IMR-90 (cell line): Measurements from ENCODE around the gene KDF1.

Source experiments
- CHD1 ChIP-seq: IDR thresholded peaks from 2 replicates; pipeline ENCODE4 v1.6.1; 2012; ENCODE audit warnings: low read depth, low read length, improper control_type of control experiment
- MAFK ChIP-seq: IDR thresholded peaks from 2 replicates; pipeline ENCODE4 v1.6.1; 2012; ENCODE audit warnings: low read depth, low read length, improper control_type of control experiment
- POLR2A ChIP-seq: IDR thresholded peaks from 2 replicates; pipeline ENCODE4 v1.6.1; 2012; ENCODE audit warnings: mild to moderate bottlenecking, low read depth, low read length
- SMC3 ChIP-seq: fragments of 150-350 bp; IDR thresholded peaks from 2 replicates; pipeline ENCODE4 v1.6.1; 2016; ENCODE audit warnings: low read depth, mild to moderate bottlenecking, antibody characterized with exemption, low read length, moderate library complexity
- TF ChIP-seq, protein P1 (sequence below): conservative IDR thresholded peaks from 2 replicates; pipeline ENCODE4 v1.5.1; 2012; ENCODE audit warnings: mild to moderate bottlenecking, low read depth, low read length, improper control_type of control experiment
- TF ChIP-seq, protein P2 (sequence below): fragments of 150-350 bp; IDR thresholded peaks from 2 replicates; pipeline ENCODE4 v1.6.1; 2017; ENCODE audit warnings: mild to moderate bottlenecking, antibody characterized with exemption, low read length, low read depth

DNA sequence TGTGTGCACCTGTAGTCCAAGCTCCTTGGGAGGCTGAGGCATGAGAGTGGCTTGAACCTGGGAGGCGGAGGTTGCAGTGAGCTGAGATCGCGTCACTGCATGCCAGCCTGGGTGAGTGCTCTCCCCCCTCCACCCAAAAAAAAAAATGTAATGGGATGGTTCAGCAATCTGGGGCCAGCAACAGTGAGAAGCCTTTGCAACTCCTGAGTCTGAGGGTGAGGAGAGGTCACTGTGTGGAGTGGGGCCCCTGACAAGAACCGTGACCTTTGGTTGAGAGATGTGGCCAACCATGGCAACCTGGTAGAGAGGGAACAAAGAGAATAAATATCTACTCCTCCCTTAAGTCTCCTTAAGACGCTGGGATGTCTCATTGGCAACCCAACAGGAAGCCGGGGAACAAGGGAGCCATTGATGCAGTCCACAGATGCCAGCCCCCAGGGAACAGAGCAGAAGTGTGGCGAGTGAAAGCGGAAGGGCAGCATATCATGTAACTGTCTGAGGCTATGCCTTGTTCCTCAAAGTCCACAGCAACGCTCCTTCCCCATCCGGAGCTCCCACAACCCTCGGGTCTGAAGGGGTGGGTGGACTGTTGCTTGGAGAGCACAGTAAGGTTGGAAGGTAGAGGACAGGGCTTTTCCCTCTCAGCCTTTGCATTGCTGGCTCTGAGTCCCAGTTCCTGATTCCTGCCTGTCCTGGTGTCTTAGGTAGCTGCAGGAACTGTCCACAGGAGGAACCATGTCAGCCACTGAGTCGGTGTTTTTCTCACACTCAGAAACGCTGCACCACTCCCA is 41.5 kb upstream of the KDF1 start:
- TF ChIP-seq, protein P1, sequence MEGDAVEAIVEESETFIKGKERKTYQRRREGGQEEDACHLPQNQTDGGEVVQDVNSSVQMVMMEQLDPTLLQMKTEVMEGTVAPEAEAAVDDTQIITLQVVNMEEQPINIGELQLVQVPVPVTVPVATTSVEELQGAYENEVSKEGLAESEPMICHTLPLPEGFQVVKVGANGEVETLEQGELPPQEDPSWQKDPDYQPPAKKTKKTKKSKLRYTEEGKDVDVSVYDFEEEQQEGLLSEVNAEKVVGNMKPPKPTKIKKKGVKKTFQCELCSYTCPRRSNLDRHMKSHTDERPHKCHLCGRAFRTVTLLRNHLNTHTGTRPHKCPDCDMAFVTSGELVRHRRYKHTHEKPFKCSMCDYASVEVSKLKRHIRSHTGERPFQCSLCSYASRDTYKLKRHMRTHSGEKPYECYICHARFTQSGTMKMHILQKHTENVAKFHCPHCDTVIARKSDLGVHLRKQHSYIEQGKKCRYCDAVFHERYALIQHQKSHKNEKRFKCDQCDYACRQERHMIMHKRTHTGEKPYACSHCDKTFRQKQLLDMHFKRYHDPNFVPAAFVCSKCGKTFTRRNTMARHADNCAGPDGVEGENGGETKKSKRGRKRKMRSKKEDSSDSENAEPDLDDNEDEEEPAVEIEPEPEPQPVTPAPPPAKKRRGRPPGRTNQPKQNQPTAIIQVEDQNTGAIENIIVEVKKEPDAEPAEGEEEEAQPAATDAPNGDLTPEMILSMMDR: no peak
- TF ChIP-seq POLR2A: no peak
- TF ChIP-seq CHD1: no peak
- TF ChIP-seq MAFK: no peak
- no peak for TF ChIP-seq SMC3
- TF ChIP-seq, protein P2, sequence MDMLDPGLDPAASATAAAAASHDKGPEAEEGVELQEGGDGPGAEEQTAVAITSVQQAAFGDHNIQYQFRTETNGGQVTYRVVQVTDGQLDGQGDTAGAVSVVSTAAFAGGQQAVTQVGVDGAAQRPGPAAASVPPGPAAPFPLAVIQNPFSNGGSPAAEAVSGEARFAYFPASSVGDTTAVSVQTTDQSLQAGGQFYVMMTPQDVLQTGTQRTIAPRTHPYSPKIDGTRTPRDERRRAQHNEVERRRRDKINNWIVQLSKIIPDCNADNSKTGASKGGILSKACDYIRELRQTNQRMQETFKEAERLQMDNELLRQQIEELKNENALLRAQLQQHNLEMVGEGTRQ: no peak
